G401.6 (cell line): ENCODE measurements around the gene SLC7A6.

Experiments used
- FAIRE-seq: peaks from 2 replicates; lab custom pipeline; 2012; peaks lifted over from hg19 to GRCh38; lab: Jason Lieb, UNC

Gene SLC7A6

GRCh38 chr16:68306633-68307032 is 42.3 kb downstream of the SLC7A6 start:
- FAIRE-seq, result no peak

GRCh38 chr16:68309799-68310198 is 45.5 kb downstream of the SLC7A6 start:
- FAIRE-seq, result no peak

GRCh38 chr16:68310437-68310773 is 46.1 kb downstream of the SLC7A6 start:
- no peak for FAIRE-seq

GRCh38 chr16:68310774-68311511 is 46.6 kb downstream of the SLC7A6 start, which contains the start of the genes PRMT7 and SLC7A6OS:
Gene PRMT7 (plus strand): TSS chr16:68311019. CDS start chr16:68315980, 4,961 bp downstream.
Gene SLC7A6OS (minus strand): TSS chr16:68310946. CDS start chr16:68310926, 20 bp downstream.
- peak; percentile 91 for FAIRE-seq

- no peak for FAIRE-seq
Measured at GRCh38 chr16:68313116-68313515, 48.8 kb downstream of the SLC7A6 start.

- FAIRE-seq, result no peak
Measured at GRCh38 chr16:68319185-68319908, 55.0 kb downstream of the SLC7A6 start.

GRCh38 chr16:68324336-68324735 is 60.0 kb downstream of the SLC7A6 start:
- no peak for FAIRE-seq

- no peak for FAIRE-seq
Measured at GRCh38 chr16:68324780-68325357, 60.5 kb downstream of the SLC7A6 start.

- peak; percentile 78 for FAIRE-seq
Measured at GRCh38 chr16:68328151-68328859, 64.0 kb downstream of the SLC7A6 start.

GRCh38 chr16:68328860-68329390 is 64.6 kb downstream of the SLC7A6 start:
- no peak for FAIRE-seq

GRCh38 chr16:68331879-68332410 is 67.6 kb downstream of the SLC7A6 start:
- no peak for FAIRE-seq

- no peak for FAIRE-seq
Measured at GRCh38 chr16:68332411-68333121, 68.2 kb downstream of the SLC7A6 start.

- no peak for FAIRE-seq
Measured at GRCh38 chr16:68335175-68335574, 70.8 kb downstream of the SLC7A6 start.

- no peak for FAIRE-seq
Measured at GRCh38 chr16:68338326-68339119, 74.2 kb downstream of the SLC7A6 start.

- FAIRE-seq, result no peak
Measured at GRCh38 chr16:68339214-68339613, 74.9 kb downstream of the SLC7A6 start.

- no peak for FAIRE-seq
Measured at GRCh38 chr16:68342620-68343019, 78.3 kb downstream of the SLC7A6 start.

GRCh38 chr16:68343137-68343536 is 78.8 kb downstream of the SLC7A6 start:
- FAIRE-seq, result no peak

- FAIRE-seq, result no peak
Measured at GRCh38 chr16:68344252-68344651, 79.9 kb downstream of the SLC7A6 start.

GRCh38 chr16:68345351-68345810 is 81.1 kb downstream of the SLC7A6 start:
- FAIRE-seq, result no peak

- FAIRE-seq, result no peak
Measured at GRCh38 chr16:68345958-68346635, 81.8 kb downstream of the SLC7A6 start.
